IMR-90 (cell line): ENCODE data around the gene FLT3. TPM values are rescaled to one million over a fixed set of nuclear protein-coding genes. Genes with fewer than 3 reads are reported as not detected.

Source experiments
- ATAC-seq: fragments of 200-7000 bp; cut with Tn5 transposase; 2 replicates; pipeline ENCODE4 v1.9.1; 2020; ENCODE audit warnings: low read depth, mild to moderate bottlenecking, moderate library complexity
- BruUV-seq: library from RNA; stranded (reverse); fragments of 400-500 nt; replicated peaks from 2 replicates; lab custom pipeline; 2021; lab: Mats Ljungman, UMichigan
- CTCF ChIA-PET: fragments of 300-600 bp; formaldehyde crosslinking; extraction: SDS; loops from one replicate; lab custom pipeline; 2021; ENCODE audit warnings: antibody characterized with exemption; lab: Yijun Ruan, JAX
- POLR2A ChIA-PET: fragments of 300-600 bp; sonication (Branson Sonifier 250); formaldehyde crosslinking; loops from one replicate; lab custom pipeline; 2022; ENCODE audit warnings: antibody characterized with exemption; ENCODE audit not compliant: unreplicated experiment; lab: Charles Lee
- DNase-seq: peaks from one replicate; pipeline ENCODE4 v3.0.0; 2013
- H2AFZ ChIP-seq: replicated peaks from 2 replicates; pipeline ENCODE3; 2013; ENCODE audit warnings: low read length, mild to moderate bottlenecking; ENCODE audit not compliant: poor library complexity
- H2AK5ac ChIP-seq: 2 replicates; pipeline ENCODE4 v1.6.1; 2013; ENCODE audit warnings: low read depth, low read length, inconsistent platforms
- H2AK9ac ChIP-seq: replicated peaks from 2 replicates; pipeline ENCODE3; 2013; ENCODE audit warnings: mild to moderate bottlenecking, low read depth, low read length, moderate library complexity; ENCODE audit not compliant: poor library complexity
- H2BK120ac ChIP-seq: 2 replicates; pipeline ENCODE4 v1.6.1; 2013; ENCODE audit warnings: low read depth, low read length, inconsistent platforms
- H2BK15ac ChIP-seq: 3 replicates; pipeline ENCODE4 v1.6.1; 2013; ENCODE audit warnings: low read depth, low read length, inconsistent platforms
- H2BK20ac ChIP-seq: 2 replicates; pipeline ENCODE4 v1.6.1; 2013; ENCODE audit warnings: low read depth, mild to moderate bottlenecking, inconsistent platforms, low read length, moderate library complexity
- H2BK5ac ChIP-seq: 2 replicates; pipeline ENCODE4 v1.6.1; 2013; ENCODE audit warnings: mild to moderate bottlenecking, low read depth, low read length, inconsistent platforms; ENCODE audit not compliant: poor library complexity, severe bottlenecking
- H3K14ac ChIP-seq: replicated peaks from 2 replicates; pipeline ENCODE4 v1.6.1; 2013; ENCODE audit warnings: low read depth, low read length, inconsistent platforms
- H3K18ac ChIP-seq: 2 replicates; pipeline ENCODE4 v1.6.1; 2013; ENCODE audit warnings: low read depth, low read length, control low read depth
- H3K23ac ChIP-seq: 2 replicates; pipeline ENCODE4 v1.6.1; 2013; ENCODE audit warnings: low read depth, low read length, inconsistent platforms
- H3K27ac ChIP-seq: 2 replicates; pipeline ENCODE4 v1.5.1; 2013; ENCODE audit warnings: mild to moderate bottlenecking, control low read depth, low read length; ENCODE audit not compliant: insufficient read depth
- H3K27me3 ChIP-seq: 2 replicates; pipeline ENCODE4 v1.6.1; 2013; ENCODE audit warnings: low read length; ENCODE audit not compliant: control insufficient read depth, insufficient read depth
- H3K36me3 ChIP-seq: 2 replicates; pipeline ENCODE4 v1.6.1; 2013; ENCODE audit warnings: low read length, mixed read lengths; ENCODE audit not compliant: control insufficient read depth, insufficient read depth
- H3K4ac ChIP-seq: 2 replicates; pipeline ENCODE4 v1.6.1; 2013; ENCODE audit warnings: low read depth, low read length, inconsistent platforms
- H3K4me1 ChIP-seq: 2 replicates; pipeline ENCODE4 v1.6.1; 2013; ENCODE audit warnings: low read length, mixed read lengths; ENCODE audit not compliant: control insufficient read depth, insufficient read depth
- H3K4me2 ChIP-seq: 2 replicates; pipeline ENCODE4 v1.6.1; 2013; ENCODE audit warnings: low read depth, mild to moderate bottlenecking, control low read depth, low read length, moderate library complexity
- H3K4me3 ChIP-seq: 2 replicates; pipeline ENCODE4 v1.5.1; 2013; ENCODE audit warnings: low read depth, mild to moderate bottlenecking, control low read depth, low read length, moderate library complexity; ENCODE audit not compliant: insufficient read depth
- H3K56ac ChIP-seq: 2 replicates; pipeline ENCODE4 v1.6.1; 2013; ENCODE audit warnings: low read length, inconsistent platforms; ENCODE audit not compliant: insufficient read depth; ENCODE audit errors: extremely low read depth
- H3K79me1 ChIP-seq, 2 experiments: 2 replicates each; pipeline ENCODE4 v1.6.1; 2013; ENCODE audit warnings: low read length in 2 of 2, inconsistent platforms in 1 of 2, low read depth in 1 of 2
- H3K9ac ChIP-seq: 2 replicates; pipeline ENCODE4 v1.6.1; 2013; ENCODE audit warnings: low read depth, low read length, control low read depth
- H3K9me1 ChIP-seq: 2 replicates; pipeline ENCODE4 v1.6.1; 2013; ENCODE audit warnings: low read length, inconsistent platforms; ENCODE audit not compliant: insufficient read depth
- H3K9me3 ChIP-seq: 2 replicates; pipeline ENCODE4 v1.6.1; 2013; ENCODE audit warnings: low read length; ENCODE audit not compliant: control insufficient read depth, insufficient read depth
- H4K20me1 ChIP-seq: 2 replicates; pipeline ENCODE4 v1.6.1; 2013; ENCODE audit warnings: low read length, inconsistent platforms; ENCODE audit not compliant: insufficient read depth
- H4K5ac ChIP-seq: 2 replicates; pipeline ENCODE4 v1.6.1; 2013; ENCODE audit warnings: mild to moderate bottlenecking, low read depth, low read length, control low read depth
- H4K8ac ChIP-seq, 2 experiments: 2 replicates each; pipeline ENCODE4 v1.6.1; 2013; ENCODE audit warnings: low read depth in 2 of 2, low read length in 2 of 2, control low read depth in 1 of 2, inconsistent platforms in 1 of 2
- H4K91ac ChIP-seq: 2 replicates; pipeline ENCODE4 v1.6.1; 2013; ENCODE audit warnings: low read depth, low read length, inconsistent platforms; ENCODE audit not compliant: insufficient read depth
- BHLHE40 ChIP-seq: fragments of 150-350 bp; IDR thresholded peaks from 2 replicates; pipeline ENCODE4 v1.6.1; 2016; ENCODE audit warnings: mild to moderate bottlenecking, low read depth, low read length
- CHD1 ChIP-seq: IDR thresholded peaks from 2 replicates; pipeline ENCODE4 v1.6.1; 2012; ENCODE audit warnings: low read depth, low read length, improper control_type of control experiment
- CTCF ChIP-seq: conservative IDR thresholded peaks from 2 replicates; pipeline ENCODE4 v1.5.1; 2012; ENCODE audit warnings: mild to moderate bottlenecking, low read depth, low read length, improper control_type of control experiment
- ELK1 ChIP-seq: fragments of 150-350 bp; IDR thresholded peaks from 2 replicates; pipeline ENCODE4 v1.6.1; 2016; ENCODE audit warnings: low read depth, mild to moderate bottlenecking, low read length, moderate library complexity, borderline replicate concordance
- FOS ChIP-seq: fragments of 150-350 bp; IDR thresholded peaks from 2 replicates; pipeline ENCODE4 v1.6.1; 2016; ENCODE audit warnings: low read depth, low read length
- MAFK ChIP-seq: IDR thresholded peaks from 2 replicates; pipeline ENCODE4 v1.6.1; 2012; ENCODE audit warnings: low read depth, low read length, improper control_type of control experiment
- MAZ ChIP-seq: IDR thresholded peaks from 2 replicates; pipeline ENCODE4 v1.6.1; 2012; ENCODE audit warnings: low read depth, mild to moderate bottlenecking, low read length, improper control_type of control experiment, moderate library complexity, borderline replicate concordance
- MXI1 ChIP-seq: IDR thresholded peaks from 2 replicates; pipeline ENCODE4 v1.6.1; 2012; ENCODE audit warnings: low read depth, mild to moderate bottlenecking, low read length, moderate library complexity, borderline replicate concordance
- NFE2L2 ChIP-seq: fragments of 150-350 bp; IDR thresholded peaks from 2 replicates; pipeline ENCODE4 v1.6.1; 2016; ENCODE audit warnings: low read depth, mild to moderate bottlenecking, low read length
- POLR2A ChIP-seq: IDR thresholded peaks from 2 replicates; pipeline ENCODE4 v1.6.1; 2012; ENCODE audit warnings: mild to moderate bottlenecking, low read depth, low read length
- RAD21 ChIP-seq: IDR thresholded peaks from 2 replicates; pipeline ENCODE4 v1.6.1; 2012; ENCODE audit warnings: low read length, improper control_type of control experiment
- RCOR1 ChIP-seq: IDR thresholded peaks from 2 replicates; pipeline ENCODE4 v1.6.1; 2012; ENCODE audit warnings: mild to moderate bottlenecking, low read length, improper control_type of control experiment; ENCODE audit not compliant: insufficient replicate concordance
- RFX5 ChIP-seq: IDR thresholded peaks from 2 replicates; pipeline ENCODE4 v1.8.0; 2012; ENCODE audit warnings: low read depth, mild to moderate bottlenecking, low read length, moderate library complexity
- SMC3 ChIP-seq: fragments of 150-350 bp; IDR thresholded peaks from 2 replicates; pipeline ENCODE4 v1.6.1; 2016; ENCODE audit warnings: low read depth, mild to moderate bottlenecking, antibody characterized with exemption, low read length, moderate library complexity
- USF2 ChIP-seq: fragments of 150-350 bp; IDR thresholded peaks from 2 replicates; pipeline ENCODE4 v1.6.1; 2017; ENCODE audit warnings: mild to moderate bottlenecking, antibody characterized with exemption, low read length, low read depth
- WGBS, 2 experiments: methylation state at CpG; one replicate each; pipeline versions ENCODE4 v1.1.5 to v1.1.7; 2013; ENCODE audit warnings: missing lambda C conversion rate in 2 of 2; ENCODE audit not compliant: insufficient read length in 1 of 2; ENCODE audit errors: extremely low coverage in 2 of 2; 5-methylcytosine and 5-hydroxymethylcytosine counted together
- dilution Hi-C: fragments of 300-500 bp; cut with HindIII; formaldehyde crosslinking; loops from one replicate; pipeline ENCODE4 v1.14.3; 2018; ENCODE audit warnings: low sequenced_read_pairs; ENCODE audit not compliant: unreplicated experiment
- in situ Hi-C: fragments of 300-500 bp; cut with MboI; formaldehyde crosslinking; loops from 3 replicates; pipeline ENCODE4 v1.14.3; 2019; ENCODE audit warnings: low sequenced_read_pairs, inconsistent platforms, mixed read lengths
- intact Hi-C: fragments of 100-400 bp; cut with micrococcal nuclease; formaldehyde crosslinking; loops from 2 replicates; pipeline ENCODE4 v1.10.0; 2022
- polyA plus RNA-seq, 3 experiments: library from polyadenylated mRNA; depleted of rRNA; stranded (reverse); fragments of >200 nt; gene quantifications; 2 replicates each; pipeline ENCODE4 v1.2.3, GENCODE V29; 2012; ENCODE audit warnings: low replicate concordance in 1 of 3
- total RNA-seq: library from RNA; depleted of rRNA; stranded (reverse); fragments of >200 nt; gene quantifications from 2 replicates; pipeline ENCODE4 v1.2.3, GENCODE V29; 2012

FLT3 gene
- total and polyA plus RNA-seq, 2 of the 4 experiments (the other 2 are of a cell fraction) = not detected

- Histone ChIP-seq H3K27me3 (peaks cover 97% of the 10 kb centered on the region), H2AK9ac (no peak overlapping the region), H3K4me2 (no peak overlapping the region), H3K18ac (no peak overlapping the region), H3K9ac (no peak overlapping the region), H3K9me3 (no peaks in the 10 kb centered on the region; the same call in 1 of the 2 replicates), H3K4me1 (peaks cover 2% of the 10 kb centered on the region; the same call in 1 of the 2 replicates), H4K20me1 (peaks cover 4% of the 10 kb centered on the region; the same call in 1 of the 2 replicates), H3K56ac (no peak overlapping the region), H3K9me1 (no peaks in the 10 kb centered on the region), H2BK20ac (no peak overlapping the region), H3K23ac (no peak overlapping the region), H3K14ac (no peak overlapping the region), H3K4ac (no peak overlapping the region), H3K4me3 (no peak overlapping the region), H2AFZ (no peak overlapping the region), H3K79me1 (no peaks in the 10 kb centered on the region), H3K27ac (no peak overlapping the region), H2BK15ac (no peak overlapping the region), H4K8ac (no peak overlapping the region), H4K91ac (no peak overlapping the region), H2BK5ac (no peak overlapping the region), H3K36me3 (no peaks in the 10 kb centered on the region), H4K5ac (no peak overlapping the region), H2AK5ac (no peak overlapping the region), H2BK120ac (no peak overlapping the region)
- dilution Hi-C loops = no loop called here
- ATAC-seq (no peak), DNase-seq (no peak)
- in situ Hi-C loops = no loop called here
- TF ChIP-seq USF2 (no peak), NFE2L2 (no peak), MAZ (no peak), CTCF (no peak), SMC3 (no peak), BHLHE40 (no peak), POLR2A (no peak), FOS (no peak), MXI1 (no peak), MAFK (no peak), ELK1 (no peak), RAD21 (no peak), RFX5 (no peak), CHD1 (no peak), RCOR1 (no peak)
- WGBS, 2 experiments = 50% methylated on average over 1 of the region's 7 CpGs; no CpG with 5 or more reads in 1 of the 2 experiments
- BruUV-seq = no TSS peak
- intact Hi-C loops = no loop called here
- POLR2A ChIA-PET = no interaction called here
- CTCF ChIA-PET = interaction anchor here (1.4 kb wide), 1 partner anchor 12 kb away, joined by 4 read pairs; no protein-coding TSS in a partner anchor
Observed at GRCh38 chr13:27965343-27965739, 135.0 kb downstream of the FLT3 start.
